Mammary epithelial cell (primary cell): ENCODE measurements around the gene TMEM255B.

ENCODE experiments used
- CTCF ChIP-seq, 2 donors: IDR thresholded peaks in 1 of 2; conservative IDR thresholded peaks in 1 of 2; 2 replicates each; pipeline ENCODE4 v1.5.1; 2011 to 2012; ENCODE audit warnings: inconsistent platforms in 2 of 2, low read length in 2 of 2, mild to moderate bottlenecking in 2 of 2, control low read depth in 1 of 2, low read depth in 1 of 2; ENCODE audit not compliant: insufficient read depth in 1 of 2; ENCODE audit errors: extremely low read depth in 1 of 2
- EZH2 ChIP-seq: IDR thresholded peaks from 2 replicates; pipeline ENCODE4 v1.6.1; 2012; ENCODE audit warnings: low read length, inconsistent platforms, borderline replicate concordance

- TF ChIP-seq CTCF (conservative IDR thresholded peaks at IDR 0.05 in 1 of 2, IDR thresholded peaks at IDR 0.05 in 1 of 2; ENCODE audit: extremely low read depth in 1 of 2, insufficient read depth in 1 of 2, low read depth in 1 of 2, low read length in 2 of 2) (no peak), EZH2 (no peak)
Measured at GRCh38 chr13:113809934-113810333, 50.9 kb downstream of the TMEM255B start.
